ENCODE results near the gene ACOT8.
A peak's percentile ranks its signal among the peaks of the same experiment; 100 is the strongest.
"Not testable (repeated sequence)": the region's sequence is repeated elsewhere in the genome, so short reads cannot be mapped to it uniquely, and the experiment has no call there.

The ACOT8 gene

GRCh38 chr20:45826381-45827019 is 30.7 kb downstream of the ACOT8 start:
- peak in 2 of 14 donors; percentile 10 to 85 for DNase-seq

- peak in 1 of 14 donors; percentile 12 for DNase-seq
Measured at GRCh38 chr20:45823949-45824835, 33.0 kb downstream of the ACOT8 start.

DNA sequence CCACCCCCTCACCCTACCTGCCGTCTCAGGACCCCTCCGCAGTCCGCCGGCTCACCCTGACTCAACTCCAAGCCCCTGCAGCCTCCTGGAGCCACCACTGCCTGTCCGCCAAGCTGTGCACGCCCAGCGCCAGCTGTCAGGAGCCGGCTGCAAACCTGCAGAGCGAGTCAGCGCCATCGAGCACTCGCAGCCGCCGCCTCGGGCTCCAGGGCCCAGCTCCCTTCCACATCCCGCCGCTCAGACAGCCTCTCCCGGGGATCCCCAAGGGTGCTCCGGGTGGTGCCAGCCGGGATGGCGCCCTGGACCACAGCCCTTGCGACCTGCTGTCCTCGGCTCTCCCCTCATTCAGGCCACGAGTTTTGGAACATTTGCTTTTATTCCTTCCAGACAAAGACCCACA is 34.3 kb downstream of the ACOT8 start:
- peak in 1 of 14 donors; percentile 29 for DNase-seq

DNA sequence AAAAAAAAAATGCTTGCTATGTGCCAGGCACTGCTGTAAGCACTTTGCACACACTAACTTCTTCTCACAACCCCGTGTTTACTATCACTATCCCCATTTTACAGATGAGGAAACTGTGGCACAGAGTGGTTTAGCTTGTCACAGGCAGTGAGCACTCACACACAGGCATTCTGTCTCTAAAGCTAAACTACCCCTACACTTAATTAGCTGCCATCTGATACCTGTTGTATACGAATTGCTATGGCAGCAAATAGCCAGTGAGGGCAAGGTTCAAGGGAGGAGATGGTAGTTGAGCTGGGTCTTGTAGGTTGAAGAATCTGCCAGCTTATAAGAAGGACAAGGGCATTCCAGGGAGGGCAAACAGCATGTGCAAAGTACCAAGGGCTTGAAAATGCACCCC is 35.2 kb downstream of the ACOT8 start:
- no peak for DNase-seq

DNA sequence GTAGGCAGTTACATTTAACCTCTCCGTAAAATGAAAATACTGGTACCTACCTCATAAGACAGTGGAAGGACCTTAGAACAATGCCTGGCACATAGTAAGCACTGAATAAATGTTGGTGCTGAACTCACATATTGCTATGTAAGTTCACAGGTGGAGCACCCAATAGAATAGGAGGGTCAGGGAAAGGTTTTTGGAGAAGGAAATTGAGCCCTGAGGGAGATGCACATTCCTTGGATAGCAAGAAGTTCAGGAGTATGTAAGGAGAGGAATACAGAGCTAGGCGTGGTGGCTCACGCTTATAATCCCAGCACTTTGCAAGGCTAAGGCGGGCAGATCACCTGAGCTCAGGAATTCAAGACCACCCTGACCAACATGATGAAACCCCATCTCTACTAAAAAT is 37.7 kb downstream of the ACOT8 start:
- no peak for DNase-seq

- DNase-seq: no peak
Measured at GRCh38 chr20:45818239-45818638, 39.0 kb downstream of the ACOT8 start.

- no peak for DNase-seq
Measured at GRCh38 chr20:45817376-45818194, 39.6 kb downstream of the ACOT8 start.

GRCh38 chr20:45816951-45817350 is 40.2 kb downstream of the ACOT8 start:
- no peak for DNase-seq

GRCh38 chr20:45814314-45814713 is 42.9 kb downstream of the ACOT8 start:
- DNase-seq: no peak

- DNase-seq: no peak
Measured at GRCh38 chr20:45813489-45813888, 43.7 kb downstream of the ACOT8 start.

- no peak for DNase-seq
Measured at GRCh38 chr20:45813006-45813340, 44.2 kb downstream of the ACOT8 start.

- peak; percentile 40 to 98 (median 94) for DNase-seq
Measured at GRCh38 chr20:45812157-45813005, 44.8 kb downstream of the ACOT8 start, which contains the start of gene UBE2C. Gene UBE2C, plus strand, starts transcription at chr20:45812644. Its CDS starts 52 bp downstream, at chr20:45812696.

- no peak for DNase-seq
Measured at GRCh38 chr20:45810191-45810970, 46.8 kb downstream of the ACOT8 start.

DNA sequence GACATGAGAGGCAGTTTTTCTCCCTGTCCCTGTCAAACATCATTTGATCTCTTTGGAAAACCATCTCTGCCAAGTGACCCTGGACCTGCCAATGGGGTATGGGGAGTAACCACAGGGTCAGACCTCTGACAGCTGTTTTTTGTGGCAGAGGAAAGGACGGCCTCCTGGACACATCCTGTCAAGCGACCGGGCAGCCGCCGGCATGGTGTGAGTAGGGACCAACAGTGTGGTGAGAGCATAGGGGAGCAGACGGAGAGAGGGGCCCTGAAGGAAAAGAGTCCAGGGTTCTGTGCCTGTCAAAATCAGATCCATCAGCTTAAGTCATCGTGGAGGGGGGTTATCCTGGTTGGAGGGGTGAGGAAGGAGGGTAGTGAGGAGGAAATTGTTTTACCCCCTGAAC is 55.3 kb downstream of the ACOT8 start:
- no peak for DNase-seq

DNA sequence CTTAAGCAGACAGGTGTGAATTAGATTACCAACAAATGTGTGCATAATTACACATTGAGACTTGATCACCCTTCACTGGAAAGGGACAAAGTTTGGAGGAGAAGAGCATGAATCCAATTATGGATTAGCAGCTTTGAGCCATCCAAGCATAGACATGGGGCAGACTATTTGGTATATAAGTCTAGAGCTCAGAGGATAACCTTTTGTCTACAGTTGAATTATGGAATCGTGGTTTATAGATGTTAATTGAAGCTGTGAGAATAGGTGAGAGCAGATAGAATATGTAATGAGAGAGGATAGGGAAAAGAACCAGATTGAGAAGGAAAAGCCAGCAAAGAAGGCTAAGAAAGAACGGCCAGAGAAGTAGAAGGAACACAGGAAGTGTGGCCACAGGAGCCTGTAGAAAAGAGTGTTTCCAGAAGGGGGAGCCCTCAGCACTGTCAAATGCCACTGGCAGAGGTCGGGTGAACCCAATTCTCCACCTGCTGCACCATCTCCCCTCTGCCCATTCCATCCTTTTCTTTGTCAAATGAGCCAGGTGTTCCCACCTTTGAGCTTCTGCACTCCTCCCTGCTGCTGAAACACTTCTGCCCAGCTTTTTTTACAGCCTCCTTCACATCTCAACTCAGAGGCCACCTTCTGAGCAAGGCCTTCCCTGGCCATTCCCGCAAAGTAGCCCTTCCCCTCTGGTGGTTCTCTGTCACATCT is 58.1 kb downstream of the ACOT8 start:
- peak in 4 of 14 donors; percentile 4 to 34 (median 8) for DNase-seq

DNA sequence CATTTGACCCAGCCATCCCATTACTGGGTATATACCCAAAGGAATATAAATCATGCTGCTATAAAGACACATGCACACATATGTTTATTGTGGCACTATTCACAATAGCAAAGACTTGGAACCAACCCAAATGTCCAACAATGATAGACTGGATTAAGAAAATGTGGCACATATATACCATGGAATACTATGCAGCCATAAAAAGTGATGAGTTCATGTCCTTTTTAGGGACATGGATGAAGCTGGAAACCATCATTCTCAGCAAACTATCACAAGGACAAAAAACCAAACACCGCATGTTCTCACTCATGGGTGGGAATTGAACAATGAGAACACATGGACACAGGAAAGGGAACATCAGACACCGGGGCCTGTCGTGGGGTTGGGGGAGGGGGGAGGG is 59.2 kb downstream of the ACOT8 start:
- not testable (repeated sequence) for DNase-seq

DNA sequence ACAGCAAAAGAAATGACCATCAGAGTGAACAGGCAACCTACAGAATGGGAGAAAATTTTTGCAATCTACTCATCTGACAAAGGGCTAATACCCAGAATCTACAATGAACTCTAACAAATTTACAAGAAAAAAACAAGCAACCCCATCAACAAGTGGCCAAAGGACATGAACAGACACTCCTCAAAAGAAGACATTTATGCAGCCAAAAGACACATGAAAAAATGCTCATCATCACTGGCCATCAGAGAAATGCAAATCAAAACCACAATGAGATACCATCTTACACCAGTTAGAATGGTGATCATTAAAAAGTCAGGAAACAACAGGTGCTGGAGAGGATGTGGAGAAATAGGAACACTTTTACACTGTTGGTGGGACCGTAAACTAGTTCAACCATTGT is 59.7 kb downstream of the ACOT8 start:
- DNase-seq: not testable (repeated sequence)

- no peak for DNase-seq
Measured at GRCh38 chr20:45796337-45797065, 60.7 kb downstream of the ACOT8 start.

- DNase-seq: peak in 3 of 14 donors; percentile 1 to 37 (median 34)
Measured at GRCh38 chr20:45792317-45793118, 64.7 kb downstream of the ACOT8 start.

Measured in C1 segment of cervical spinal cord (tissue), 14 donors.